ENCODE measurements around the gene RNU6-1. TPM values are rescaled to one million over a fixed set of nuclear protein-coding genes. Genes with fewer than 3 reads are reported as not detected.

RNU6-1 gene
- total RNA-seq, 1 donor from 2014 or later = not detected

GRCh38 chr15:67827562-67828277 is 12.1 kb downstream of the RNU6-1 start:
- H3K36me3 Mint-ChIP-seq = no peaks in the 10 kb centered on the region
- Histone ChIP-seq H2AFZ (replicated peaks) (no peak overlapping the region), H3F3A (ENCODE audit: low read depth) (peaks cover 30% of the 10 kb centered on the region), H3K4me2 (peak overlapping the region; percentile 77), H3K9ac (no peak overlapping the region), H3K36me3 (no peaks in the 10 kb centered on the region), H3K4me1 (peaks cover 53% of the 10 kb centered on the region), H3K9me3 (ENCODE audit: low read depth) (no peaks in the 10 kb centered on the region), H3K27me3 (peaks cover 100% of the 10 kb centered on the region), H3K4me3 (peak overlapping the region; percentile 39), H4K20me1 (ENCODE audit: low read depth) (peaks cover 69% of the 10 kb centered on the region), H3K27ac (no peak overlapping the region), H3K79me2 (ENCODE audit: low read depth) (no peaks in the 10 kb centered on the region)
- H3K27ac Mint-ChIP-seq = no peak overlapping the region
- H3K4me3 Mint-ChIP-seq = no peak overlapping the region
- peaks cover 29% of the 10 kb centered on the region for H3K4me1 Mint-ChIP-seq
- peaks cover 4% of the 10 kb centered on the region for H3K9me3 Mint-ChIP-seq
- peak; percentile 75 for DNase-seq (ENCODE audit: low spot score)
- peak; percentile 92 for TF ChIP-seq EZH2 (IDR thresholded peaks at IDR 0.05)
- TF ChIP-seq CTCF (IDR thresholded peaks at IDR 0.05) = no peak
- TF ChIP-seq EZH2phosphoT487 (IDR thresholded peaks at IDR 0.05) = peak; percentile 96
- H3K27me3 Mint-ChIP-seq (ENCODE audit: insufficient read depth, low read depth) = peaks cover 70% of the 10 kb centered on the region

GRCh38 chr15:67826717-67827561 is 12.9 kb downstream of the RNU6-1 start:
- Histone ChIP-seq H3K9ac (no peak overlapping the region), H2AFZ (replicated peaks) (no peak overlapping the region), H3K36me3 (no peaks in the 10 kb centered on the region), H3K9me3 (ENCODE audit: low read depth) (no peaks in the 10 kb centered on the region), H3K4me1 (peaks cover 52% of the 10 kb centered on the region), H3K4me3 (no peak overlapping the region), H3K27me3 (peaks cover 100% of the 10 kb centered on the region), H3K4me2 (peak overlapping the region; percentile 77), H4K20me1 (ENCODE audit: low read depth) (peaks cover 73% of the 10 kb centered on the region), H3F3A (ENCODE audit: low read depth) (peaks cover 29% of the 10 kb centered on the region), H3K27ac (no peak overlapping the region), H3K79me2 (ENCODE audit: low read depth) (no peaks in the 10 kb centered on the region)
- peak; percentile 44 for DNase-seq (ENCODE audit: low spot score)
- no peak for TF ChIP-seq CTCF (IDR thresholded peaks at IDR 0.05)
- peak; percentile 75 for TF ChIP-seq EZH2 (IDR thresholded peaks at IDR 0.05)
- peak; percentile 7 for TF ChIP-seq EZH2phosphoT487 (IDR thresholded peaks at IDR 0.05)
- H3K27me3 Mint-ChIP-seq (ENCODE audit: insufficient read depth, low read depth) = peaks cover 72% of the 10 kb centered on the region
- no peaks in the 10 kb centered on the region for H3K36me3 Mint-ChIP-seq
- no peak overlapping the region for H3K4me3 Mint-ChIP-seq
- H3K9me3 Mint-ChIP-seq = peaks cover 4% of the 10 kb centered on the region
- peaks cover 28% of the 10 kb centered on the region for H3K4me1 Mint-ChIP-seq
- no peak overlapping the region for H3K27ac Mint-ChIP-seq

GRCh38 chr15:67825881-67826716 is 13.7 kb downstream of the RNU6-1 start:
- Histone ChIP-seq H3K4me2 (peak overlapping the region; percentile 60), H3K27me3 (peaks cover 100% of the 10 kb centered on the region), H3F3A (ENCODE audit: low read depth) (peaks cover 35% of the 10 kb centered on the region), H3K27ac (no peak overlapping the region), H3K79me2 (ENCODE audit: low read depth) (no peaks in the 10 kb centered on the region), H4K20me1 (ENCODE audit: low read depth) (peaks cover 82% of the 10 kb centered on the region), H2AFZ (replicated peaks) (no peak overlapping the region), H3K36me3 (no peaks in the 10 kb centered on the region), H3K4me1 (peaks cover 56% of the 10 kb centered on the region), H3K9me3 (ENCODE audit: low read depth) (no peaks in the 10 kb centered on the region), H3K9ac (no peak overlapping the region), H3K4me3 (peak overlapping the region; percentile 19)
- no peak overlapping the region for H3K27ac Mint-ChIP-seq
- H3K36me3 Mint-ChIP-seq = no peaks in the 10 kb centered on the region
- H3K4me3 Mint-ChIP-seq = peak overlapping the region; percentile 78
- H3K4me1 Mint-ChIP-seq = peaks cover 34% of the 10 kb centered on the region
- DNase-seq (ENCODE audit: low spot score) = peak; percentile 58
- peak; percentile 99 for TF ChIP-seq EZH2 (IDR thresholded peaks at IDR 0.05)
- peak; percentile 99 for TF ChIP-seq EZH2phosphoT487 (IDR thresholded peaks at IDR 0.05)
- TF ChIP-seq CTCF (IDR thresholded peaks at IDR 0.05) = no peak
- H3K9me3 Mint-ChIP-seq = peaks cover 6% of the 10 kb centered on the region
- peaks cover 73% of the 10 kb centered on the region for H3K27me3 Mint-ChIP-seq (ENCODE audit: insufficient read depth, low read depth)
